ENCODE data around the gene UMODL1.

DNA sequence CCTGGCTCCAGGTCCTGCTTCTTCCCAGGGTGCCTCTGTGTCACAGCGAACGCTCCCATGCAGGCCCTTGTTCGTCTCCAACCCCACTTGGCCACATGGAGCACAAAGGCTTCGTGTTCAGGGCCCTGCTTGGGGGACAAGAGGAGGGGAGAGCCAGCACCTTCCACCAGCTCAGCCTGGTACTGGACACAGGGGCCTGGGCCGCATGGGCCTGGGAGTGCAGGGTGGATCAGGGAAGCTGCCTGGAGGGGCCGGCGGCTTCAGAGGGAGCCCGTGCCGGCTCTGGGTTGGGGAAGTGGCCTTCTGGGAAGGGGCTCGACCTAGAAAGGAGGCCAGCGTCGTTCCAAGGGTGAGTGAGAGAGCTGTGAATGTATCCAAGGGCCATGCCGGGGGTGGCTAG lies 53.0 kb downstream of the UMODL1 start:
- TF ChIP-seq, protein P1, sequence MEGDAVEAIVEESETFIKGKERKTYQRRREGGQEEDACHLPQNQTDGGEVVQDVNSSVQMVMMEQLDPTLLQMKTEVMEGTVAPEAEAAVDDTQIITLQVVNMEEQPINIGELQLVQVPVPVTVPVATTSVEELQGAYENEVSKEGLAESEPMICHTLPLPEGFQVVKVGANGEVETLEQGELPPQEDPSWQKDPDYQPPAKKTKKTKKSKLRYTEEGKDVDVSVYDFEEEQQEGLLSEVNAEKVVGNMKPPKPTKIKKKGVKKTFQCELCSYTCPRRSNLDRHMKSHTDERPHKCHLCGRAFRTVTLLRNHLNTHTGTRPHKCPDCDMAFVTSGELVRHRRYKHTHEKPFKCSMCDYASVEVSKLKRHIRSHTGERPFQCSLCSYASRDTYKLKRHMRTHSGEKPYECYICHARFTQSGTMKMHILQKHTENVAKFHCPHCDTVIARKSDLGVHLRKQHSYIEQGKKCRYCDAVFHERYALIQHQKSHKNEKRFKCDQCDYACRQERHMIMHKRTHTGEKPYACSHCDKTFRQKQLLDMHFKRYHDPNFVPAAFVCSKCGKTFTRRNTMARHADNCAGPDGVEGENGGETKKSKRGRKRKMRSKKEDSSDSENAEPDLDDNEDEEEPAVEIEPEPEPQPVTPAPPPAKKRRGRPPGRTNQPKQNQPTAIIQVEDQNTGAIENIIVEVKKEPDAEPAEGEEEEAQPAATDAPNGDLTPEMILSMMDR (IDR thresholded peaks at IDR 0.05; ENCODE audit: poor library complexity), result no peak
- TF ChIP-seq EZH2phosphoT487 (IDR thresholded peaks at IDR 0.05; ENCODE audit: low read depth, severe bottlenecking, unreplicated experiment) (no peak), EZH2 (IDR thresholded peaks at IDR 0.05; ENCODE audit: borderline replicate concordance) (no peak)
